Measurements from ENCODE around the gene TEX38.
"Not testable (repeated sequence)": the region's sequence is repeated elsewhere in the genome, so short reads cannot be mapped to it uniquely, and the experiment has no call there.

TEX38 gene

GRCh38 chr1:46689897-46690296, 18.2 kb downstream of the TEX38 start:
- DNase-seq, result no peak

- DNase-seq, result no peak
Measured at GRCh38 chr1:46690931-46691421, 19.3 kb downstream of the TEX38 start.

GRCh38 chr1:46691997-46692790, 20.5 kb downstream of the TEX38 start:
- no peak for DNase-seq

- DNase-seq, result no peak
Measured at GRCh38 chr1:46692811-46693770, 21.4 kb downstream of the TEX38 start.

GRCh38 chr1:46694676-46695075, 23.0 kb downstream of the TEX38 start:
- not testable (repeated sequence) for DNase-seq

- no peak for DNase-seq
Measured at GRCh38 chr1:46697053-46697452, 25.4 kb downstream of the TEX38 start.

GRCh38 chr1:46699666-46700065, 28.0 kb downstream of the TEX38 start:
- DNase-seq, result no peak

GRCh38 chr1:46703927-46704641, 32.4 kb downstream of the TEX38 start:
- DNase-seq, result no peak

GRCh38 chr1:46705408-46705807, 33.8 kb downstream of the TEX38 start:
- DNase-seq, result no peak

- no peak for DNase-seq
Measured at GRCh38 chr1:46708121-46708520, 36.5 kb downstream of the TEX38 start.

- DNase-seq, result no peak
Measured at GRCh38 chr1:46714976-46715375, 43.3 kb downstream of the TEX38 start.

GRCh38 chr1:46717654-46718053, 46.0 kb downstream of the TEX38 start:
- DNase-seq, result no peak

GRCh38 chr1:46718340-46718726, 46.7 kb downstream of the TEX38 start:
- DNase-seq, result no peak

GRCh38 chr1:46718727-46719622, 47.3 kb downstream of the TEX38 start, which contains the start of gene EFCAB14:
TSS of gene EFCAB14 (minus strand) at chr1:46719114. CDS start at chr1:46718087, 1,027 bp downstream.
- peak; percentile 99 for DNase-seq

- no peak for DNase-seq
Measured at GRCh38 chr1:46719689-46720088, 48.0 kb downstream of the TEX38 start.

GRCh38 chr1:46720319-46720718, 48.7 kb downstream of the TEX38 start:
- not testable (repeated sequence) for DNase-seq

- DNase-seq, result no peak
Measured at GRCh38 chr1:46721204-46721603, 49.5 kb downstream of the TEX38 start.

GRCh38 chr1:46721686-46722205, 50.1 kb downstream of the TEX38 start:
- no peak for DNase-seq

Measured in CD4-positive, alpha-beta T cell treated with Interleukin-12 subunit alpha and Interleukin-12 subunit beta, for 1 hour (primary cell).